ENCODE results near the gene TMEM217.
"Not testable (repeated sequence)": the region's sequence is repeated elsewhere in the genome, so short reads cannot be mapped to it uniquely, and the experiment has no call there.

TMEM217 gene

DNA sequence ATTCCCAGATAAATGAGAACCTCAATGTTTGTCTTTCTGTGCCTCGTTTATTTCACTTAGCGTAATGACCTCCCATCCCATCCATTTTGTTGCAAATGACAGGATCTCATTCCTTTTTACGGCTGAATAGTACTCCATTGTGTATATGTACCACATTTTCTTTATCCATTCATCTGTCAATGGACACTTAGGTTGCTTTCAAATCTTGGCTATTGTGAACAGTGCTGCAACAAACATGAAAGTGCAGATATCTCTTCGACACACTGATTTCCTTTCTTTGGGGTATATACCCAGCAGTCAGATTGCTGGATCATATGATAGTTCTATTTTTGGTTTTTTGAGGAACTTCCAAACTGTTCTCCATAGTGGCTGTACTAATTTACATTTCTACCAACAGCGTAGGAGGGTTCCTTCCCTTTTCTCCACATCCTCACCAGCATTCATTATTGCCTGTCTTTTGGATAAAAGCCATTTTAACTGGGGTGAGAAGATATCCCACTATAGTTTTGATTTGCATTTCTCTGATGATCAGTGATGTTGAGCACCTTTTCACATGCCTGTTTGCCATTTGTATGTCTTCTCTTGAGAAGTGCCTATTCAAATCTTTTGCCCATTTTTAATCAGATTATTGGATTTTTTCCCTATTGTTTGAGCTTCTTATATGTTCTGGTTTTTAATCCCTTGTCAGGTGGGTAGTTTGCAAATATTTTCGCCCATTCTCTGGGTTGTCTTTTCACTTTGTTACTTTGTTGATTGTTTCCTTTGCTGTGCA, 71.8 kb downstream of the TMEM217 start:
- not testable (repeated sequence) for DNase-seq (ENCODE audit: low read depth)

- DNase-seq (ENCODE audit: low read depth): no peak
These were observed 75.0 kb downstream of the TMEM217 start for GRCh38 chr6:37182736-37183590.

- DNase-seq (ENCODE audit: low read depth): not testable (repeated sequence)
These were observed 77.3 kb downstream of the TMEM217 start for GRCh38 chr6:37180610-37181009.

DNA sequence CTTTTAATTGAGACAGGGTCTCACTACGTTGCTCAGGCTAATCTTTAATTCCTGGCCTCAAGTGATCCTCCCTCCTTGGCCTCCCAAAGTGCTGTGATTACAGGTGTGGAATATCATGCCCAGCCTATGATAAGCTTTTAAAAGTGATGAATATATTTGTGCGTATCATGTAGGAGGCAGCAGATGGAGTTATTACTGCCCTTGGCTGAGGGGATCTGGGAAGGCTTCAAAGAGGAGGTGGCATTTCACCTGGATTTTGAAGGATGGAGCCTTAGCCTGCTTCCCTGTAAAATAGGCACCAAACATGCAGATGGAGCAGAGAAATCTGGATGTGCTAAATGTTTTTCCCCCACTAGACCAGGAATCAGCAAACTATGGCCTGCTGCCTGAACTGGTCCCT, 77.9 kb downstream of the TMEM217 start:
- DNase-seq (ENCODE audit: low read depth): no peak

- DNase-seq (ENCODE audit: low read depth): no peak
These were observed 79.9 kb downstream of the TMEM217 start for GRCh38 chr6:37177935-37178517.

- no peak for DNase-seq (ENCODE audit: low read depth)
These were observed 80.6 kb downstream of the TMEM217 start for GRCh38 chr6:37177077-37177934.

DNA sequence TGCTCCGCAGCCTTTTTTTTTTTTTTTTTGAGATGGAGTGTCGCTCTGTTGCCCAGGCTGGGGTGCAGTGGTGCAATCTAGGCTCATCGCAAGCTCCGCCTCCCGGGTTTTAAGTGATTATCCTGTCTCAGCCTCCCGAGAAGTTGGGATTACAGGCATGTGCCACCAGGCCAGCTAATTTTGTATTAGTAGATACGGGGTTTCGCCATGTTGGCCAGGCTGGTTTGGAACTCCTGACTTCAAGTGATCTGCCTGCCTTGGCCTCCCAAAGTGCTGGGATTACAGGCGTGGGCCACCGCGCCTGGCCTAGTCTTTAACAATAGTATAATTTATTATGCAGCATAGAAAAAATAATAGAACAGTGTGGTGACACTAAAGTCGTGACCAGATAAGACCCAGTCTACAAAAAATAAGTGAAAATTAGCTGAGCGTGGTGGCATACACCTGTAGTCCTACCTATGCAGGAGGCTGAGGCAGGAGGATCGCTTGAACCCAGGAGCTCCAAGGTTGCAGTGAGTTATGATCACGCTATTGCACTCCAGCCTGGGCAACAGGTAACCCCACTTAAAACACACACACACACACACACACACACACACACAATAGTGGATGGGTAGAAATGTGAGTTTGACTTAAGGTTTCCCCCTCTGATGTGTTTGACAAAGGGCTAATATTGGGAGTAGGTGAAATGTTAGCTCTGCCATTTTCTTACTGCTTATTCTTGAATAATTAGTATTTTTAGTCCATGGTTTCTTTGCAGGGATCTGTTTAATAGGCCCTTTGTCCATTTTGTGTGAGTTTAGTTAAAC, 81.5 kb downstream of the TMEM217 start:
- DNase-seq (ENCODE audit: low read depth): no peak

GRCh38 chr6:37175332-37176267, 82.3 kb downstream of the TMEM217 start:
- no peak for DNase-seq (ENCODE audit: low read depth)

- DNase-seq (ENCODE audit: low read depth): no peak
These were observed 83.2 kb downstream of the TMEM217 start for GRCh38 chr6:37174515-37175331.

DNA sequence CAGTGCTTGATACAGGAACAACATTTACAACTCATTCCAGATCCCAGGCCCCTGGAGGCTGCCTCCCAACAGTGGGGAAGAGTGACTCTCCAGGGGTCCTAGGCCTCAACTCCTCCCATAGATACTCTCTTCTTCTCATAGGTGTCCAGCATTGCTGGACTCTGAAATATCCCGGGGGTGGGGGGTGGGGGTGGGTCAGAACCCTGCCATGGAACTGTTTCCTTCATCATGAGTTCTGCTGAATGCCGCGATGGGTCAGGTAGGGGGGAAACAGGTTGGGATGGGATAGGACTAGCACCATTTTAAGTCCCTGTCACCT, 83.8 kb downstream of the TMEM217 start:
- DNase-seq (ENCODE audit: low read depth): no peak

GRCh38 chr6:37173493-37174195, 84.3 kb downstream of the TMEM217 start:
- no peak for DNase-seq (ENCODE audit: low read depth)

DNA sequence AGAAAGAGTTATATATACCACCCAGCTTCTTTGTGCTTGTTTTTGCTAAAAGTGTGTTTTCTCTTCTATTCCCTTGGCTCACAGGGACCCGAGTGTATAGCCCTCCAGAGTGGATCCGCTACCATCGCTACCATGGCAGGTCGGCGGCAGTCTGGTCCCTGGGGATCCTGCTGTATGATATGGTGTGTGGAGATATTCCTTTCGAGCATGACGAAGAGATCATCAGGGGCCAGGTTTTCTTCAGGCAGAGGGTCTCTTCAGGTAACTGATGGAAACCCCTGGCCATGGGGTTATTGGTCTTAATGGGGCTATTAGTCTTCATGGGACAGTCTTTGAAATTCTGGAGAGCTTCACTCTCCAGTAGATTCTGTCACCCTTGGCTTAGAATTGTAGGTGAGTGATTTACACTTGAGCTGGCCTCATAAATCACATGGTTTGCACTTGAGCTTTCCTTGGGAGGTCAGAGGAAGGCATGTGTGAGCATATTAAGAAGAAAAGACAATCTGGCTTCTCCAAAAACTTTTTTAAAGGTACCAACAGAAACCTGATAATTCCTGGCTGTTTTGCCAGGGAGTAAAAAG, 84.9 kb downstream of the TMEM217 start:
- no peak for DNase-seq (ENCODE audit: low read depth)

DNA sequence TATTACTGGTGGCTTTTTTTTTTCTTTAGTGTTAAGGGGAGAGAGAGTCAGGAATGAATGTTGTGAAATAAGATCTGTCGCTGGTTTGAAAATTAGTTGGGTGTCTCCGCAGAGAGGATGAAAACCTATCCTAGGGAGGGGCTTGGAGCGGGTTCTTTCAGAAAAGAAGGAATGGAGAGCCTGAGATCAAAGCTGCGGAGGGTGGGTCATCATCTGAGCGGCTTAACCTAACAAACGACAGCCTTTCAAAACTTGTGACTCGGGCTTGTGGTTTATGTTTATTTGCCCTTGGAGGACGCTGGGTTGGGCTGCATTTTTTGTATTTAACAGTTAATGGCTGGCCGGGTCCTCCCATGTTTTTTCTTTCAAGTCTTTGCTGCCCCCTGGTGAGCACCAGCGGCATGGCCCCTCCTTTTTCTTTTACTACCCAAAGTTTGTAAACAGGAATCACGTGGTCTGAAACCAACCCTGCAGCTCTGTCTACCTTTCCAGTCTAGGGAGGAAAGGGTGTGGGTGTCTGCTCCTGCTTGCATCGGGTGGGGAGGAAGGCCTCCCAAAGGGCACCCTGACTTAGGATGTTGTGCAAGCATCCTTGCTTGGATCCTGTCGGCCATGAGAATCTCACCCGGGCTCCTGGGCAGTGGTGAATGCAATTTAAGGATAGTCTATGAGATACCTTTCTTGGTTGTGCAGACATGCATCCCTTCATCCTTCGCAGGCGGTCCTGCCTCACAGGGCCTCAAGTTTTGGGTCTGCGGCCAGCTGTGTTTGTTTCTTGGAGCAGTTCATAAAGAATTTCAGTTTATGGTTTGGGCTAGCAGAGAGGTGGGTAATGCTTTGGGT, 85.8 kb downstream of the TMEM217 start:
- DNase-seq (ENCODE audit: low read depth): peak; percentile 81

DNA sequence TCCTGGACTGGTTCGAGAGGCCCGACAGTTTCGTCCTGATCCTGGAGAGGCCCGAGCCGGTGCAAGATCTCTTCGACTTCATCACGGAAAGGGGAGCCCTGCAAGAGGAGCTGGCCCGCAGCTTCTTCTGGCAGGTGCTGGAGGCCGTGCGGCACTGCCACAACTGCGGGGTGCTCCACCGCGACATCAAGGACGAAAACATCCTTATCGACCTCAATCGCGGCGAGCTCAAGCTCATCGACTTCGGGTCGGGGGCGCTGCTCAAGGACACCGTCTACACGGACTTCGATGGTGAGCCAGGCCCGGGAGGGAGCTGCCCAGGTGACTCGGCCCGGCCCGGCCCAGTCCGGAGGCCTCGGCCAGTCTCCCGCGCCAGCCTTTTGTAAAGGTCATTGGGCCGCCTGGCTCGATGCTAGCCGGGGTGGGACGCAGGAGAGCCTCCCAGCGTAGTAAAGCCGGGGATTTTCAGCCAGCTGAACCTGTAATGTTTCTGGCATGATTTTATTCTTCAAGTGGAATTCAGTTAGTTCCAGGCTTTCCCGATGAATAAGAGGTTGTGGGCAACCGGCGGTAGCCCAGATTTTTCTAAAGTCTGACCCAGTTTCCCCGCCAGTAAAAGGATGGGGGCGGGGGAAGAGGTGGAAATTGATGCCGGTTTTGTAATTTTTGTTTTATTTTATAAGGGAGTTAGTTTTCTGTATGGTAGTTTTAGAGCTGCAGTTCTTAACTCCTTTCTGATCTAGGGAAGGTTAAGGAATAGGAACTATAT, 86.6 kb downstream of the TMEM217 start:
- DNase-seq (ENCODE audit: low read depth): peak; percentile 13

- DNase-seq (ENCODE audit: low read depth): no peak
These were observed 87.4 kb downstream of the TMEM217 start for GRCh38 chr6:37170273-37171200.
